NB4 (cell line): Measurements from ENCODE around the gene RRP1B.

Experiments used
- CTCF ChIP-seq: IDR thresholded peaks from one replicate; pipeline ENCODE4 v1.5.1; 2012; ENCODE audit warnings: low read depth, low read length
- MAX ChIP-seq: IDR thresholded peaks from 2 replicates; pipeline ENCODE4 v1.6.1; 2011; ENCODE audit warnings: low read depth, low read length
- MYC ChIP-seq: IDR thresholded peaks from 2 replicates; pipeline ENCODE4 v1.6.1; 2011; ENCODE audit warnings: low read depth, low read length
- POLR2A ChIP-seq: IDR thresholded peaks from 2 replicates; pipeline ENCODE4 v1.6.1; 2011; ENCODE audit warnings: mild to moderate bottlenecking; ENCODE audit not compliant: insufficient read length; ENCODE audit errors: extremely low read depth

- TF ChIP-seq CTCF, result no peak
- TF ChIP-seq POLR2A, result no peak
- TF ChIP-seq MYC, result no peak
- no peak for TF ChIP-seq MAX
These were observed 82.2 kb downstream of the RRP1B start for GRCh38 chr21:43741423-43742096.
